ENCODE results near the gene WWOX. TPM values are rescaled to one million over a fixed set of nuclear protein-coding genes. Genes with fewer than 3 reads are reported as not detected.

WWOX gene
- total RNA-seq, 2 donors from 2014 or later, result 10.6 to 13.1 TPM

DNA sequence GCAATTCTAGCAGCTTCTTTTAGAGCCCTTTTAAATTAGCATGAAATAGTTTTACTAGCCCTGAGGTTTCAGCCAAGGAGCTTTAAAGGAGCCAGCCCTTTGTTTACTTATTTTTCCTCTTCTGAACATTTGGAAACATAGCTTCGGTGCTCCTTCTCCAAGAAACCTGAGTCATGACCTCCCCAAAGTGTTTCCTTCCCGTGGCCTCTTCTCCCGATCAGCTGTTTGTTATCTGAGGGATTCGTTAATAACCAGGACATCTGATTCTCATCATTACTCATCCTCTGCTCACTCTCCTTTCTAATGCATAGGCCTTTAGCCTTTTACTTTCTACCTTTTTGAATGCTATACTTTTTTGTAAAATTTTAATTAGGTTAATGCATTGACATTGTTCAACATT, 204.5 kb downstream of the WWOX start:
- DNase-seq (no peak), ATAC-seq (no peak)
- intact Hi-C loops (cut with DNase I, micrococcal nuclease), result no loop called here

DNA sequence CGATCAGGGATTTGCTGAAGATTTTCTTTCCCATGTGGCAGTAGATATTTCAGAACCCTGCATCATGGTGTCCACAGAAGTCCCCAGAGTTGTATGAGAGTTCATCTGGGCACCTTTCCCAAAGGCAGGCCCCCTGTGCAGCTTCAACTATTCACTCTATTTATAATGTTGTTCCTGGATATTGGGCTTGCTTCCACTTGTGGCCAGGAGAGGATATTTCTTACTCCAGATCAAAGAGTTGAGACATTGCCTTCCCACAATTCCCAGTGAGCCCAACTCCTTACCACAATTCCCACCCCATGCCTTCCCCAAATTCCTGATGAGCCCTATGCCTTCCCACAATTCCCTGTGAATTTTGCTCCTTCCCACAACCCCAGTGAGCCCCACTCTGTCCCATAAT, 206.9 kb downstream of the WWOX start:
- ATAC-seq, result no peak
- intact Hi-C loops (cut with DNase I, micrococcal nuclease), result no loop called here

DNA sequence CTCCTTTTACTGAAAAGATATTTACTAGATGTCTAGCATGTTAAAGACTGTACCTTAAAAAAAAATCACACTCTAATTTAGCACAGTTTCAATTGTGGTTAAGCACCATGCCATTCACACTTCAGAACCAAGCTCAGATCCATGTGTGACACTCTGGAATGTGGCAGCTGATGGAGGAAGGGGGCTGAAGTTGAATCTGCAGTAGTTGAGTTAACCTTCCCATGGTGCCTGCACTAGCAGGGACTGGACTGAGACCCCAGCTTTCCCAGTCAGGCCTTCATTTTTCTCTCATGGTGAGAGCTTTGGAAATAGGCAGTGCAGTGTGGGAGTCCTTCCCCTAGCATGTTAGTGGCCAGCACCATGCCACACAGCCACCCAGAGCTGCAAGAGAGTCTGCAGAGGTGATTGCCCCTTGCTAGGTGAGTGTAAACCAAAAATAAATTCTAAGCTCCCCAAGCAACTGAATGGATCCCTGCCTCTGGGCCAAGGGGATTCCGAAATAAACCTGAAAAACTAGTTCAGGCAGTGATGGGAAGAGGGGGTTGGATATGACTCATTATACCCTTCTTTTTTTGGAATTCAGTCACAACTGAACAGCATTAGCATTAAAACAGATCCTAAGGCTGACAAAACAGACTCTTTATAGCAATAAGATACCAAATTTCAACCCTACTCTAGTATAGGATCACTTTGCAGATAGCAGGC, 208.5 kb downstream of the WWOX start:
- DNase-seq (no peak), ATAC-seq (no peak)
- intact Hi-C loops (cut with DNase I, micrococcal nuclease), result no loop called here

More for the DNA sequence above, 206.9 kb downstream of the WWOX start:
- no peak for DNase-seq

GRCh38 chr16:78309763-78310162, 210.3 kb downstream of the WWOX start:
- DNase-seq (no peak), ATAC-seq (no peak)
- intact Hi-C loops (cut with DNase I, micrococcal nuclease), result no loop called here

DNA sequence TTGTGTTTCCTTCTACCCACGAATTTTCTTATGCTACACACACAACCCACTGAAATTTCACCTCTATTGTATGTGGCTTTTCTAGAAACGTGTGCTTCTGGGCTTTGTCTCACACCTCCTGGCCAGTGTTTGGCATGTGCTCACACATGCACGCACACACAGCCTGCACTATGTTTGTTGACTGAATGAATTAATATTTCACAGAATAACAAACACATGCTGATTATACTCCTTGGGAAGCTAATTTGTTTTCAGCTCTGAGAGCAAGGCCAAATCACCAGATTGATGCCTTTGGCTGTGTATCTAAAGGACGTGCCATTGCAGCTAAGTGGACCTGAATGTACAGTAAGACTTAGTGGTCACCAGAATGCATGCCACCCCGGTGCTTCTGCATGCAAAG, 210.7 kb downstream of the WWOX start:
- DNase-seq (no peak), ATAC-seq (no peak)
- intact Hi-C loops (cut with DNase I, micrococcal nuclease), result no loop called here

GRCh38 chr16:78310990-78311561, 211.6 kb downstream of the WWOX start:
- intact Hi-C loops (cut with DNase I, micrococcal nuclease), result no loop called here
- ATAC-seq (no peak), DNase-seq (no peak)

DNA sequence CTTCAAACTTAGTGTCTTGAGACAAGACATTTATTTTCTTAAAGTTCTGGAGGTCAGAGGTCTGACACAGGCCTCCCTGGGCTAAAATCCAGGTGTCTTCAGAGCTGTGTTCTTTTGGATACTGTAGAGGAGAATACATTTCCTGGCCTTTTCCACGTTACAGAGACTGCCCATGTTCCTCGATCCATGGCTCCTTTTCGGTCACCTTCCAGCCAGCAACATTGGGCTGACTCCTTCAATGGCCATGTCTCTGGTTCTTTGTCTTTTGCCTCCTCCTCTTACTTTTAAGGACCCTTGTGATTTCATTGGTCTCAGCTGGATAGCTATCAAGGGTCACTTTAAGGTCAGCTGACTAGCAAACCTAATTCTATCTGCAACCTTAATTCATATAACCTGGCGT, 212.4 kb downstream of the WWOX start:
- intact Hi-C loops (cut with DNase I, micrococcal nuclease), result no loop called here
- ATAC-seq, result no peak

GRCh38 chr16:78317564-78318240, 218.2 kb downstream of the WWOX start:
- no peak for ATAC-seq
- no peak for DNase-seq
- intact Hi-C loops (cut with DNase I, micrococcal nuclease), result no loop called here

More for the DNA sequence above, 212.4 kb downstream of the WWOX start:
- no peak for DNase-seq

GRCh38 chr16:78321620-78322360, 222.3 kb downstream of the WWOX start:
- no peak for DNase-seq
- ATAC-seq, result no peak
- intact Hi-C loops (cut with DNase I, micrococcal nuclease), result no loop called here

- ATAC-seq (no peak), DNase-seq (no peak)
- intact Hi-C loops (cut with DNase I, micrococcal nuclease), result no loop called here
Measured at GRCh38 chr16:78323315-78323714, 223.9 kb downstream of the WWOX start.

DNA sequence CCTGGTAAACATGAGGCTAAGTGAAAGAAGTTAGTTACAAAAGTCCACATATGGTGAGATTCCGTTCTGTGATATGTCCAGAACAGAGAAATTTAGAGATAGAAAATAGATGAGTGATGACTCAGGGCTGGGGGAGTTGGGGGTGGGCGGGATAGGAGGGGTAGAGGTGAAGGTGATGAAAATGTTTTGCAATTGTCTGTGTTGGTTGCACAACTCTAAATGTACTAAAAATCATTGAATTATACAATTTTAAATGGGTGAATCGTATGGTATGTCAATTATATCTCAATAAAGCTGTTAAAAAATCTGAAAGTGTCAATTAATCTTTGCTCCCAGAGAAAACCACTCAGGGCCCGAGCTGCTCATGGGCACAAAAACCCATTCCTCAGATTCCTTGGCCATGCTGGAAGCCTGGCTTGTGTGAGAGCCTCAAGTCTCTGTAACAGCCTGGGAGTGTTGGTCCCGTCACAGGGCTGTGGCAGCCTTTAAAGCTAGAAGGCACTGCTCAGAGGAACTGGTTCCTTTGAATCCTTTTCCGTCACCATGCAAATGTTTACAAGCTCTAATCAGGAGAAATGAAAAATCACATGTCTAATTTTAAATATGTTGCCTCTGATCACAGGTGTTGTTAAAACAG, 225.3 kb downstream of the WWOX start:
- intact Hi-C loops (cut with DNase I, micrococcal nuclease), result no loop called here

DNA sequence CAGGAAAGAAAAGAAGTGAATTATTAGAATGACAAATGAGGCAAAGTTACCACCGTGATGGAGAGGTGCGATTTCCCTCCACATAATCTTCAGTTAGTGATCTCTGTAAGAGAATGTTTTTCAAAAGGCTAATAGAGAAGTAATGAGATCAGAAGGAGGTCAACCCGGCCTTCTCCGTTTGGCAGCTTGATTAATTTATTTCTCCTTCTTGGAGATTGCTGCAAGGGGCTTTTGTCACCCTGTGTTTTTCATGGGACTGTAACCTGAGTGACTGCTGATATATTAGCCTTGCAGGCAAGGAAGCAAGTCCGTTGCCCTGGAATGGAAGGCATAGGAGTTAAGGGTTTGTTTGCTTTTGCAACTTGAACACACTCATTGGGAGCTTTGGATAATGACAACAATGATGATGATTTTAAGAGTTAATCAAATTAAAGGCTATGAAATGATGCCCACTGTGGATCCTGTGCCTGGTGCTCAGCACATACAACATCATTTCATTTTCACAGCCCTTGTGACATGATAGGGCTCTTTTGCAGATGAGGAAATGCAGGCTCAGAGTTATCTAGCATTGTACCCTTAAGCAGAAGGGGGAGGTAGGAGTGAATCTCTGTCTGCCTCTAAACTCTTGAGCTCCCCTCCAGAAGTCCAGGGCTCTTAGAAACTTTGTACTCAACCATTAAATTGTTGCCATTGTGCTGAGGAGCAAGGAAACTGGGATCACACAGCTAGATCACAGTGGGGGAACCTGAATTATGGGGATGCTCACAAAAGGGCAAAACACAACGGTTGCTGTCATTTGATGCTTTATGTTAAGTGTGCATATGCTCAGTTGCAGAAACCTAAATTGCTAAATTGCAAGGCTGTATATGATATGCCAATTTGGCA, 226.3 kb downstream of the WWOX start:
- DNase-seq (no peak), ATAC-seq (no peak)
- intact Hi-C loops (cut with DNase I, micrococcal nuclease), result no loop called here

More for the DNA sequence above, 225.3 kb downstream of the WWOX start:
- DNase-seq, result no peak
- ATAC-seq, result no peak

- no peak for ATAC-seq
- intact Hi-C loops (cut with DNase I, micrococcal nuclease), result no loop called here
Measured at GRCh38 chr16:78326731-78327130, 227.3 kb downstream of the WWOX start.

DNA sequence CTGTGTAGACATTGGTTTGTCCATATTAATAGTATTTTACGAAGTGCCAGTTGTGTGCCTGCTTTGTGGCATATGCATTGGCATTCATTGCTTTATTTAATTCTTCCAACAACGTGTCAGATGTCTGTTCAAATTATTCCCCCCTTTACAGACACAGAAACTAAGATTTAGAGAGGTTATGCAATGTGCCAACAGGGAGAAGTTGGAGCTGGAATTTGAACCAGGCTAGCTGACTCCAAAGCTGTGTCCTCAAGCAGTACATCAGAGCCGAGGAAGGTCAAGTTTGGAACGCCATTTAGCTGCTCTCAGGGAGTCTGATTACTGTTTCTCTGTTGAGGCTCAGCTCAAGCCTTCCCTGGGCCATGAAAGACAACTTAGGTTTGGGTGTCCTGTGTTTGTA, 232.3 kb downstream of the WWOX start:
- intact Hi-C loops (cut with DNase I, micrococcal nuclease), result no loop called here
- ATAC-seq, result no peak
- no peak for DNase-seq

More at GRCh38 chr16:78326731-78327130, 227.3 kb downstream of the WWOX start:
- no peak for DNase-seq

DNA sequence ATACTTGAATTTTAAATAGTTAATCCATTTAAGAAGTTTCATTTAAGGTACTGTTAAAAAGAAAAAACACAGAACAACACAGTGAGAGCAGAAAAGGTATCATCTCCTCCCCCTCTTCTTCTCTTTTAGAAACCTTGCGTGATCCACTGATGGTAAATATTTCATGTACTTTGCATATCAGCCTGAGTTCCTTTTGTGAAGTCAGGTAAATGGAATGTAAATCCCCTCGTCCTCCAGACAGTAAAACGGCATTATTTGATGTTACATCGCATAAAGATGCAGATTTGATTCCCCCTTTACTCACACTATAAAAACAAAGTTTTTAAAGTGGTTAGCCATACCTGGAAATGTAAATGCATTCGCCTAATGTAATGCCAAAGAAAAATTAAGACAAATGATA, 234.4 kb downstream of the WWOX start:
- intact Hi-C loops (cut with DNase I, micrococcal nuclease), result no loop called here
- ATAC-seq (no peak), DNase-seq (no peak)

DNA sequence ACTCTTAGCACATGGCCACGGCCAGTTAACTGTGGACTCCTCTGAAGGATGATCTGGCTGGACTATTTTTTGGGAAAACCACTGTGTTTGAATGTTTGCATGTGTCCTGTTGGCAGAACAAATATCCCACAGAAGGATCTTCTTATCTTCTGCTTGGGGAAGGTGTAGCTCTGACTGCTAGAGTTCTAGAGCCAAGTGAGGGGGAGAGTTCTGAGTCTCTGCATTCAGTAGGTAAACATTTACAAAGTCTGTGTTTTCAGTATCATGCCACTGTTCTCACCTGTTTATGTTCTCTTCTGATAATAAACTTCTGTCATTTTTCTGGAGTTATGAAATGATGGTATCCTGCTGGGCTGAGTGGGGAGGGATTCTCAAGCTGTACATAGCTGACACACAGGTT, 241.1 kb downstream of the WWOX start:
- no peak for DNase-seq
- intact Hi-C loops (cut with DNase I, micrococcal nuclease), result no loop called here
- no peak for ATAC-seq

- intact Hi-C loops (cut with DNase I, micrococcal nuclease), result no loop called here
- ATAC-seq (no peak), DNase-seq (no peak)
Measured at GRCh38 chr16:78348068-78348467, 248.6 kb downstream of the WWOX start.

DNA sequence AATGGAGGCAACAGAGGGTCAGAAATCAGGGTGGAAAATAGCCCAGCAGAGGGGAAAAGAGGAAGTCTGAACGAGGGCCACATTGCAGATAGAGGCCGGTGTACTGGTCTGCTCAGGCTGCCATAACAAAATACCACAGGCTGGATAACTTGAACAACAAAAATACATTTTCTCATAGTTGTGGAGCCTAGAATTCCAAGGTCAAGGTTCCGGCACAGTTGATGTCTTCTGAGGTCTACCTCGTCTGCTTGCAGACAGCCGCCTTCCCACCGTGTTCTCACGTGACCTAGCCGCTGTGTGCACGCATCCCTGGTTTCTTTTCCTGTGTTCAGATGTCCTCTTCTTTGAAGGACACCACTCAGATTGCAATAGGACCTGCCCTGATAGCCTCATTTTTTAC, 249.4 kb downstream of the WWOX start:
- intact Hi-C loops (cut with DNase I, micrococcal nuclease), result no loop called here
- ATAC-seq, result no peak
- DNase-seq, result no peak
